ENCODE measurements around the gene MVD. TPM values are rescaled to one million over a fixed set of nuclear protein-coding genes. Genes with fewer than 3 reads are reported as not detected.

The MVD gene
- total RNA-seq, 2 donors from 2014 or later = 64.5 to 80.5 TPM

GRCh38 chr16:88653596-88654362 is 9.1 kb downstream of the MVD start:
- DNase-seq = no peak
- Mint-ChIP-seq H3K9me3 (no peaks in the 10 kb centered on the region), H3K4me3 (no peak overlapping the region), H3K36me3 (ENCODE audit: insufficient read depth in 2 of 2) (peaks cover 8 to 9% of the 10 kb centered on the region in 2 donors), H3K27ac (no peak overlapping the region), H3K27me3 (ENCODE audit: low read depth) (no peaks in the 10 kb centered on the region), H3K4me1 (ENCODE audit: low read depth) (peaks cover 14% of the 10 kb centered on the region)
- no peak for ATAC-seq (replicated peaks in 1 of 2)

- no peaks in the 10 kb centered on the region for H3K9me3 Mint-ChIP-seq
- H3K4me3 Mint-ChIP-seq = no peak overlapping the region
- peaks cover 8 to 9% of the 10 kb centered on the region in 2 donors for H3K36me3 Mint-ChIP-seq (ENCODE audit: insufficient read depth in 2 of 2)
- no peaks in the 10 kb centered on the region for H3K27me3 Mint-ChIP-seq (ENCODE audit: low read depth)
- H3K27ac Mint-ChIP-seq = no peak overlapping the region
- ATAC-seq (replicated peaks in 1 of 2) (no peak), DNase-seq (no peak)
- peaks cover 14% of the 10 kb centered on the region for H3K4me1 Mint-ChIP-seq (ENCODE audit: low read depth)
These were observed 9.8 kb downstream of the MVD start for GRCh38 chr16:88653101-88653500.

- ATAC-seq (replicated peaks in 1 of 2) (no peak), DNase-seq (no peak)
- Mint-ChIP-seq H3K27ac (no peak overlapping the region), H3K27me3 (ENCODE audit: low read depth) (no peaks in the 10 kb centered on the region), H3K4me3 (no peak overlapping the region), H3K9me3 (no peaks in the 10 kb centered on the region), H3K4me1 (ENCODE audit: low read depth) (peaks cover 14% of the 10 kb centered on the region), H3K36me3 (ENCODE audit: insufficient read depth in 2 of 2) (peaks cover 8 to 9% of the 10 kb centered on the region in 2 donors)
These were observed 10.2 kb downstream of the MVD start for GRCh38 chr16:88652762-88653063.

GRCh38 chr16:88651989-88652761 is 10.7 kb downstream of the MVD start:
- Mint-ChIP-seq H3K9me3 (no peaks in the 10 kb centered on the region), H3K4me1 (ENCODE audit: low read depth) (peaks cover 14% of the 10 kb centered on the region), H3K36me3 (ENCODE audit: insufficient read depth in 2 of 2) (peaks cover 8 to 9% of the 10 kb centered on the region in 2 donors), H3K4me3 (peak overlapping the region; percentile 92 to 93), H3K27ac (peak overlapping the region; percentile 38), H3K27me3 (ENCODE audit: low read depth) (no peaks in the 10 kb centered on the region)
- DNase-seq (no peak), ATAC-seq (replicated peaks in 1 of 2) (no peak)

GRCh38 chr16:88651276-88651988 is 11.5 kb downstream of the MVD start:
- H3K9me3 Mint-ChIP-seq = no peaks in the 10 kb centered on the region
- H3K4me3 Mint-ChIP-seq = peak overlapping the region; percentile 92 to 93
- H3K4me1 Mint-ChIP-seq (ENCODE audit: low read depth) = peaks cover 14% of the 10 kb centered on the region
- ATAC-seq (replicated peaks in 1 of 2) (peak; percentile 87 to 93), DNase-seq (peak; percentile 86 to 93)
- no peaks in the 10 kb centered on the region for H3K27me3 Mint-ChIP-seq (ENCODE audit: low read depth)
- peak overlapping the region; percentile 59 for H3K27ac Mint-ChIP-seq
- H3K36me3 Mint-ChIP-seq (ENCODE audit: insufficient read depth in 2 of 2) = peaks cover 8 to 9% of the 10 kb centered on the region in 2 donors

GRCh38 chr16:88650749-88651275 is 12.1 kb downstream of the MVD start, which contains the start of gene CYBA:
Gene CYBA, minus strand, starts transcription at chr16:88651053. Its CDS starts 40 bp downstream, at chr16:88651013.
- Mint-ChIP-seq H3K4me1 (ENCODE audit: low read depth) (peaks cover 14% of the 10 kb centered on the region), H3K9me3 (no peaks in the 10 kb centered on the region), H3K36me3 (ENCODE audit: insufficient read depth in 2 of 2) (peaks cover 7 to 8% of the 10 kb centered on the region in 2 donors), H3K4me3 (peak within 1 kb of the TSS; percentile 92 to 93), H3K27ac (peak within 1 kb of the TSS; percentile 59), H3K27me3 (ENCODE audit: low read depth) (no peaks in the 10 kb centered on the region)
- DNase-seq = peak; percentile 90 to 93
- ATAC-seq (replicated peaks in 1 of 2) = peak; percentile 88 to 93

- peak overlapping the region; percentile 42 for H3K27ac Mint-ChIP-seq
These were observed 12.8 kb downstream of the MVD start for GRCh38 chr16:88649924-88650748.

GRCh38 chr16:88649195-88649923 is 13.5 kb downstream of the MVD start:
- Mint-ChIP-seq H3K27me3 (ENCODE audit: low read depth) (no peaks in the 10 kb centered on the region), H3K36me3 (ENCODE audit: insufficient read depth in 2 of 2) (peaks cover 4 to 10% of the 10 kb centered on the region in 2 donors), H3K9me3 (no peaks in the 10 kb centered on the region), H3K4me1 (ENCODE audit: low read depth) (peaks cover 14% of the 10 kb centered on the region), H3K27ac (peak overlapping the region; percentile 2), H3K4me3 (peak overlapping the region; percentile 92 to 93)
- no peak for DNase-seq
- ATAC-seq (replicated peaks in 1 of 2) = no peak

More at GRCh38 chr16:88649924-88650748, 12.8 kb downstream of the MVD start:
- Mint-ChIP-seq H3K4me1 (ENCODE audit: low read depth) (peaks cover 14% of the 10 kb centered on the region), H3K4me3 (peak overlapping the region; percentile 92 to 93), H3K27me3 (ENCODE audit: low read depth) (no peaks in the 10 kb centered on the region), H3K36me3 (ENCODE audit: insufficient read depth in 2 of 2) (peaks cover 7 to 8% of the 10 kb centered on the region in 2 donors), H3K9me3 (no peaks in the 10 kb centered on the region)
- DNase-seq (peak; percentile 45 to 46), ATAC-seq (replicated peaks in 1 of 2) (peak; percentile 2 to 3)

GRCh38 chr16:88647178-88648070 is 15.5 kb downstream of the MVD start:
- Mint-ChIP-seq H3K9me3 (no peaks in the 10 kb centered on the region), H3K36me3 (ENCODE audit: insufficient read depth in 2 of 2) (peaks cover 4 to 8% of the 10 kb centered on the region in 2 donors), H3K27ac (no peak overlapping the region), H3K4me3 (no peak overlapping the region), H3K27me3 (ENCODE audit: low read depth) (no peaks in the 10 kb centered on the region), H3K4me1 (ENCODE audit: low read depth) (peaks cover 14% of the 10 kb centered on the region)
- DNase-seq = no peak
- no peak for ATAC-seq (replicated peaks in 1 of 2)

GRCh38 chr16:88646345-88647034 is 16.4 kb downstream of the MVD start:
- ATAC-seq (replicated peaks in 1 of 2) = no peak
- peaks cover 11% of the 10 kb centered on the region for H3K4me1 Mint-ChIP-seq (ENCODE audit: low read depth)
- no peak for DNase-seq
- H3K4me3 Mint-ChIP-seq = no peak overlapping the region
- H3K9me3 Mint-ChIP-seq = no peaks in the 10 kb centered on the region
- H3K27ac Mint-ChIP-seq = no peak overlapping the region
- no peaks in the 10 kb centered on the region for H3K27me3 Mint-ChIP-seq (ENCODE audit: low read depth)
- peaks cover 4 to 8% of the 10 kb centered on the region in 2 donors for H3K36me3 Mint-ChIP-seq (ENCODE audit: insufficient read depth in 2 of 2)

All from activated T-cell treated with anti-CD3 and anti-CD28 coated beads, Interleukin-2, amount 50 U/mL, for 72 hours (primary cell).